HCT116 (cell line): ENCODE measurements around the gene CASKIN2. TPM values are rescaled to one million over a fixed set of nuclear protein-coding genes. Genes with fewer than 3 reads are reported as not detected.

Experiments used
- ATAC-seq: fragments of 200-7000 bp; cut with Tn5 transposase; 2 replicates; pipeline ENCODE4 v1.9.1; 2020; ENCODE audit warnings: mild to moderate bottlenecking, moderate library complexity
- BruUV-seq: library from RNA; stranded (reverse); fragments of 400-500 nt; replicated peaks from 2 replicates; lab custom pipeline; 2021; lab: Mats Ljungman, UMichigan
- CTCF ChIA-PET: fragments of 300-600 bp; sonication (Branson Sonifier 250); formaldehyde crosslinking; loops from one replicate; lab custom pipeline; 2021; ENCODE audit warnings: antibody characterized with exemption; lab: Charles Lee
- POLR2A ChIA-PET: fragments of 300-600, 350-600 bp; sonication (Branson Sonifier 250); formaldehyde crosslinking; loops from one replicate; lab custom pipeline; 2021; ENCODE audit warnings: antibody characterized with exemption; lab: Charles Lee
- RAD21 ChIA-PET, 2 experiments: fragments of 300-600 bp; sonication (Branson Sonifier 250); formaldehyde crosslinking; loops; one replicate each; lab custom pipeline; 2023; ENCODE audit warnings: low total read pairs in 2 of 2; ENCODE audit not compliant: uncharacterized antibody in 2 of 2, unreplicated experiment in 2 of 2, low non-redundant PET in 1 of 2; lab: Charles Lee
- DNase-seq: peaks from one replicate; pipeline ENCODE4 v3.0.0-alpha.2; 2010; ENCODE audit warnings: low read depth, low spot score
- H2AFZ ChIP-seq: fragments of 200-600 bp; shearing (Covaris generic), sonication (generic); 2 replicates; pipeline ENCODE4 v1.6.1; 2017; ENCODE audit warnings: low read depth, mixed run types, mixed read lengths, antibody characterized with exemption, low read length; ENCODE audit not compliant: poor library complexity, severe bottlenecking
- H3K27ac ChIP-seq: 2 replicates; pipeline ENCODE4 v1.5.1; 2012; ENCODE audit warnings: low read depth, low read length
- H3K27me3 ChIP-seq: fragments of 200-600 bp; sonication (generic); 2 replicates; pipeline ENCODE4 v1.6.1; 2016; ENCODE audit warnings: mixed run types, low read length, mixed read lengths; ENCODE audit not compliant: insufficient read depth
- H3K36me3 ChIP-seq, 2 experiments: fragments of 200-500 bp in 1 of 2; fragments of 200-600 bp in 1 of 2; sonication (Bioruptor generic) in 1 of 2; sonication (generic) in 1 of 2; 2 replicates each; pipeline versions ENCODE4 v1.5.1 to v1.6.1; 2014 to 2016; ENCODE audit warnings: low read length in 2 of 2, inconsistent platforms in 1 of 2, mixed read lengths in 1 of 2, mixed run types in 1 of 2; ENCODE audit not compliant: insufficient read depth in 2 of 2, control insufficient read depth in 1 of 2
- H3K4me1 ChIP-seq, 2 experiments: fragments of 200-600 bp in 1 of 2; sonication (generic) in 1 of 2; 2 replicates each; pipeline versions ENCODE4 v1.5.1 to v1.6.1; 2012 to 2017; ENCODE audit warnings: low read length in 2 of 2, inconsistent platforms in 1 of 2, mild to moderate bottlenecking in 1 of 2, mixed read lengths in 1 of 2, mixed run types in 1 of 2, moderate library complexity in 1 of 2; ENCODE audit not compliant: insufficient read depth in 2 of 2, control insufficient read depth in 1 of 2
- H3K4me2 ChIP-seq: fragments of 200-600 bp; sonication (generic); 2 replicates; pipeline ENCODE4 v1.6.1; 2017; ENCODE audit warnings: mixed run types, low read length, mixed read lengths
- H3K4me3 ChIP-seq, 2 experiments: fragments of 200-600 bp in 1 of 2; sonication (generic) in 1 of 2; replicated peaks in 1 of 2; 2 replicates each; pipeline ENCODE4 v1.5.1; 2011 to 2016; ENCODE audit warnings: low read length in 2 of 2, control low read depth in 1 of 2, low read depth in 1 of 2, mild to moderate bottlenecking in 1 of 2, mixed read lengths in 1 of 2, mixed run types in 1 of 2
- H3K79me2 ChIP-seq: fragments of 200-600 bp; sonication (generic); 2 replicates; pipeline ENCODE4 v1.6.1; 2017; ENCODE audit warnings: mild to moderate bottlenecking, mixed run types, low read length, moderate library complexity, mixed read lengths; ENCODE audit not compliant: insufficient read depth
- H3K9ac ChIP-seq: fragments of 200-600 bp; sonication (generic); 2 replicates; pipeline ENCODE4 v1.6.1; 2016; ENCODE audit warnings: low read length, mixed read lengths
- H3K9me2 ChIP-seq: fragments of 200-600 bp; sonication (generic), shearing (Covaris generic); 2 replicates; pipeline ENCODE4 v1.6.1; 2017; ENCODE audit warnings: mixed run types, mild to moderate bottlenecking, moderate library complexity; ENCODE audit not compliant: insufficient read depth
- H3K9me3 ChIP-seq, 2 experiments: fragments of 200-500 bp in 1 of 2; fragments of 200-600 bp in 1 of 2; sonication (Bioruptor generic) in 1 of 2; sonication (generic) in 1 of 2; 2 replicates each; pipeline ENCODE4 v1.6.1; 2014 to 2017; ENCODE audit warnings: low read length in 2 of 2, mixed read lengths in 2 of 2, inconsistent platforms in 1 of 2, low read depth in 1 of 2, mild to moderate bottlenecking in 1 of 2, mixed run types in 1 of 2, moderate library complexity in 1 of 2; ENCODE audit not compliant: control insufficient read depth in 1 of 2, insufficient read depth in 1 of 2
- H4K20me1 ChIP-seq: fragments of 200-600 bp; sonication (generic), shearing (Covaris generic); 2 replicates; pipeline ENCODE4 v1.6.1; 2017; ENCODE audit warnings: mixed run types, mild to moderate bottlenecking, moderate library complexity; ENCODE audit not compliant: insufficient read depth
- CEBPB ChIP-seq: IDR thresholded peaks from 2 replicates; pipeline ENCODE4 v1.6.1; 2012; ENCODE audit warnings: low read depth
- EGR1 ChIP-seq: IDR thresholded peaks from 2 replicates; pipeline ENCODE4 v1.6.1; 2012; ENCODE audit warnings: low read depth
- FOSL1 ChIP-seq: IDR thresholded peaks from 2 replicates; pipeline ENCODE4 v1.6.1; 2012; ENCODE audit warnings: low read depth
- JUND ChIP-seq: IDR thresholded peaks from 2 replicates; pipeline ENCODE4 v1.6.1; 2012
- POLR2AphosphoS5 ChIP-seq: IDR thresholded peaks from 2 replicates; pipeline ENCODE4 v1.6.1; 2011; ENCODE audit warnings: mild to moderate bottlenecking, low read depth, low read length, moderate library complexity
- RAD21 ChIP-seq: IDR thresholded peaks from 2 replicates; pipeline ENCODE4 v1.6.1; 2012; ENCODE audit warnings: low read depth, mild to moderate bottlenecking
- SRF ChIP-seq: IDR thresholded peaks from 2 replicates; pipeline ENCODE4 v1.6.1; 2012; ENCODE audit warnings: low read depth
- TCF7L2 ChIP-seq: IDR thresholded peaks from 2 replicates; pipeline ENCODE4 v1.7.0; 2011; ENCODE audit warnings: borderline replicate concordance, inconsistent platforms; ENCODE audit not compliant: insufficient read depth, insufficient read length; ENCODE audit errors: extremely low read depth
- YY1 ChIP-seq: IDR thresholded peaks from 2 replicates; pipeline ENCODE4 v1.6.1; 2011; ENCODE audit warnings: low read length, low read depth, moderate library complexity, mild to moderate bottlenecking; ENCODE audit not compliant: insufficient replicate concordance; ENCODE audit errors: extremely low read depth
- ZFX ChIP-seq: fragments of 450-650 bp; IDR thresholded peaks from 2 replicates; pipeline ENCODE4 v1.6.1; 2017
- ZNF274 ChIP-seq: fragments of 200-500 bp; sonication (Bioruptor generic); IDR thresholded peaks from 2 replicates; pipeline ENCODE4 v1.6.1; 2014; ENCODE audit warnings: mild to moderate bottlenecking, low read depth, low read length, inconsistent platforms
- intact Hi-C: fragments of 100-400 bp; cut with micrococcal nuclease; formaldehyde crosslinking; loops from 2 replicates; pipeline ENCODE4 v1.10.0; 2022
- total RNA-seq: library from RNA; stranded (reverse); gene quantifications from one replicate; pipeline ENCODE4 v1.2.1, GENCODE V29; 2021; ENCODE audit not compliant: unreplicated experiment
- TF ChIP-seq, protein P1 (sequence below), 3 experiments: fragments of 200-600 bp in 1 of 3; sonication (generic) in 1 of 3; IDR thresholded peaks in 2 of 3; conservative IDR thresholded peaks in 1 of 3; 2 replicates each; pipeline ENCODE4 v1.5.1; 2012 to 2017; ENCODE audit warnings: low read depth in 2 of 3, low read length in 2 of 3, antibody characterized with exemption in 1 of 3, borderline replicate concordance in 1 of 3, control low read depth in 1 of 3, mild to moderate bottlenecking in 1 of 3, mixed read lengths in 1 of 3, mixed run types in 1 of 3, moderate library complexity in 1 of 3; ENCODE audit not compliant: insufficient read depth in 1 of 3
- TF ChIP-seq, protein P2 (sequence below): IDR thresholded peaks from 2 replicates; pipeline ENCODE4 v1.6.1; 2012; ENCODE audit warnings: low read depth
- TF ChIP-seq, protein P3 (sequence below): IDR thresholded peaks from 2 replicates; pipeline ENCODE4 v1.6.1; 2012
- TF ChIP-seq, protein P4 (sequence below): IDR thresholded peaks from 2 replicates; pipeline ENCODE4 v1.6.1; 2011; ENCODE audit warnings: mild to moderate bottlenecking, low read length, moderate library complexity; ENCODE audit not compliant: insufficient replicate concordance; ENCODE audit errors: extremely low read depth

Gene CASKIN2
- total RNA-seq, 1 experiment from 2014 or later = 38.4 TPM

DNA sequence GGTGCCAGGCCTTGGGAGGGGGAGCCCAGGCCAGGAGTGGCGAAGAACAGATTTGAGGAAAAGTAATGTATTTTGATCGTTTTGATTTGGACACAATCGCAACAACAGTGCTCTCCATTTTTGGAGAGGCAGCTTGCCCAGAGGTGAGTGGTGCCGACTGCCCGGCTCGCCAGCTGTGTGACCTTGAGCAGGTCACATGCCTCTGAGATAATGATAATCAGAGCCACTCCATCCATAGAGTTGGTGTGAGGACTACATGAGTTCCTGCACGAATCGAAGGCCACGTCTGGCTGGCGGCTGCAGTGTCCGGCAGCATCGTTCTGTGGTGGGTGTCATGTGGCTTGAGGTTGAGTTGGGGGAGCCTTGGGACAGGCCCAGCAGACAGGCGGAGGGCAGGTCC, 30.8 kb upstream of the CASKIN2 start:
- ChIA-PET RAD21 (no interaction called here), POLR2A (no interaction called here), CTCF (no interaction called here)
- intact Hi-C loops = no loop called here
- DNase-seq = no peak
- no peak for ATAC-seq
- no peaks in the 10 kb centered on the region for H3K9me3 ChIP-seq
- no peaks in the 10 kb centered on the region for H4K20me1 ChIP-seq
- no peaks in the 10 kb centered on the region; a peak in 1 of 4 replicates for H3K36me3 ChIP-seq
- H2AFZ ChIP-seq = no peak overlapping the region
- peaks cover 46% of the 10 kb centered on the region for H3K79me2 ChIP-seq
- no peaks in the 10 kb centered on the region for H3K27me3 ChIP-seq
- H3K27ac ChIP-seq = no peak overlapping the region
- H3K9ac ChIP-seq = no peak overlapping the region
- H3K4me2 ChIP-seq = no peak overlapping the region
- H3K4me1 ChIP-seq = peaks cover 27 to 38% of the 10 kb centered on the region in 2 experiments
- no peaks in the 10 kb centered on the region for H3K9me2 ChIP-seq
- H3K4me3 ChIP-seq = no peak overlapping the region
- BruUV-seq = no TSS peak
- no peak for TF ChIP-seq RAD21
- TF ChIP-seq JUND = no peak
- TF ChIP-seq ZNF274 = no peak
- no peak for TF ChIP-seq TCF7L2
- TF ChIP-seq, protein P1, sequence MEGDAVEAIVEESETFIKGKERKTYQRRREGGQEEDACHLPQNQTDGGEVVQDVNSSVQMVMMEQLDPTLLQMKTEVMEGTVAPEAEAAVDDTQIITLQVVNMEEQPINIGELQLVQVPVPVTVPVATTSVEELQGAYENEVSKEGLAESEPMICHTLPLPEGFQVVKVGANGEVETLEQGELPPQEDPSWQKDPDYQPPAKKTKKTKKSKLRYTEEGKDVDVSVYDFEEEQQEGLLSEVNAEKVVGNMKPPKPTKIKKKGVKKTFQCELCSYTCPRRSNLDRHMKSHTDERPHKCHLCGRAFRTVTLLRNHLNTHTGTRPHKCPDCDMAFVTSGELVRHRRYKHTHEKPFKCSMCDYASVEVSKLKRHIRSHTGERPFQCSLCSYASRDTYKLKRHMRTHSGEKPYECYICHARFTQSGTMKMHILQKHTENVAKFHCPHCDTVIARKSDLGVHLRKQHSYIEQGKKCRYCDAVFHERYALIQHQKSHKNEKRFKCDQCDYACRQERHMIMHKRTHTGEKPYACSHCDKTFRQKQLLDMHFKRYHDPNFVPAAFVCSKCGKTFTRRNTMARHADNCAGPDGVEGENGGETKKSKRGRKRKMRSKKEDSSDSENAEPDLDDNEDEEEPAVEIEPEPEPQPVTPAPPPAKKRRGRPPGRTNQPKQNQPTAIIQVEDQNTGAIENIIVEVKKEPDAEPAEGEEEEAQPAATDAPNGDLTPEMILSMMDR (IDR thresholded peaks at IDR 0.05 in 2 of 3, conservative IDR thresholded peaks at IDR 0.05 in 1 of 3; ENCODE audit: borderline replicate concordance in 1 of 3, insufficient read depth in 1 of 3, low read depth in 2 of 3, low read length in 2 of 3) = no peak
- TF ChIP-seq FOSL1 = no peak
- no peak for TF ChIP-seq ZFX
- no peak for TF ChIP-seq POLR2AphosphoS5
- no peak for TF ChIP-seq SRF
- TF ChIP-seq, protein P2, sequence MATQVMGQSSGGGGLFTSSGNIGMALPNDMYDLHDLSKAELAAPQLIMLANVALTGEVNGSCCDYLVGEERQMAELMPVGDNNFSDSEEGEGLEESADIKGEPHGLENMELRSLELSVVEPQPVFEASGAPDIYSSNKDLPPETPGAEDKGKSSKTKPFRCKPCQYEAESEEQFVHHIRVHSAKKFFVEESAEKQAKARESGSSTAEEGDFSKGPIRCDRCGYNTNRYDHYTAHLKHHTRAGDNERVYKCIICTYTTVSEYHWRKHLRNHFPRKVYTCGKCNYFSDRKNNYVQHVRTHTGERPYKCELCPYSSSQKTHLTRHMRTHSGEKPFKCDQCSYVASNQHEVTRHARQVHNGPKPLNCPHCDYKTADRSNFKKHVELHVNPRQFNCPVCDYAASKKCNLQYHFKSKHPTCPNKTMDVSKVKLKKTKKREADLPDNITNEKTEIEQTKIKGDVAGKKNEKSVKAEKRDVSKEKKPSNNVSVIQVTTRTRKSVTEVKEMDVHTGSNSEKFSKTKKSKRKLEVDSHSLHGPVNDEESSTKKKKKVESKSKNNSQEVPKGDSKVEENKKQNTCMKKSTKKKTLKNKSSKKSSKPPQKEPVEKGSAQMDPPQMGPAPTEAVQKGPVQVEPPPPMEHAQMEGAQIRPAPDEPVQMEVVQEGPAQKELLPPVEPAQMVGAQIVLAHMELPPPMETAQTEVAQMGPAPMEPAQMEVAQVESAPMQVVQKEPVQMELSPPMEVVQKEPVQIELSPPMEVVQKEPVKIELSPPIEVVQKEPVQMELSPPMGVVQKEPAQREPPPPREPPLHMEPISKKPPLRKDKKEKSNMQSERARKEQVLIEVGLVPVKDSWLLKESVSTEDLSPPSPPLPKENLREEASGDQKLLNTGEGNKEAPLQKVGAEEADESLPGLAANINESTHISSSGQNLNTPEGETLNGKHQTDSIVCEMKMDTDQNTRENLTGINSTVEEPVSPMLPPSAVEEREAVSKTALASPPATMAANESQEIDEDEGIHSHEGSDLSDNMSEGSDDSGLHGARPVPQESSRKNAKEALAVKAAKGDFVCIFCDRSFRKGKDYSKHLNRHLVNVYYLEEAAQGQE = no peak
- TF ChIP-seq EGR1 = no peak
- no peak for TF ChIP-seq YY1
- no peak for TF ChIP-seq CEBPB
- TF ChIP-seq, protein P3, sequence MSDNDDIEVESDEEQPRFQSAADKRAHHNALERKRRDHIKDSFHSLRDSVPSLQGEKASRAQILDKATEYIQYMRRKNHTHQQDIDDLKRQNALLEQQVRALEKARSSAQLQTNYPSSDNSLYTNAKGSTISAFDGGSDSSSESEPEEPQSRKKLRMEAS = no peak
- TF ChIP-seq, protein P4, sequence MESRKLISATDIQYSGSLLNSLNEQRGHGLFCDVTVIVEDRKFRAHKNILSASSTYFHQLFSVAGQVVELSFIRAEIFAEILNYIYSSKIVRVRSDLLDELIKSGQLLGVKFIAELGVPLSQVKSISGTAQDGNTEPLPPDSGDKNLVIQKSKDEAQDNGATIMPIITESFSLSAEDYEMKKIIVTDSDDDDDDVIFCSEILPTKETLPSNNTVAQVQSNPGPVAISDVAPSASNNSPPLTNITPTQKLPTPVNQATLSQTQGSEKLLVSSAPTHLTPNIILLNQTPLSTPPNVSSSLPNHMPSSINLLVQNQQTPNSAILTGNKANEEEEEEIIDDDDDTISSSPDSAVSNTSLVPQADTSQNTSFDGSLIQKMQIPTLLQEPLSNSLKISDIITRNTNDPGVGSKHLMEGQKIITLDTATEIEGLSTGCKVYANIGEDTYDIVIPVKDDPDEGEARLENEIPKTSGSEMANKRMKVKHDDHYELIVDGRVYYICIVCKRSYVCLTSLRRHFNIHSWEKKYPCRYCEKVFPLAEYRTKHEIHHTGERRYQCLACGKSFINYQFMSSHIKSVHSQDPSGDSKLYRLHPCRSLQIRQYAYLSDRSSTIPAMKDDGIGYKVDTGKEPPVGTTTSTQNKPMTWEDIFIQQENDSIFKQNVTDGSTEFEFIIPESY = no peak
